ENCODE data around the gene GLP2R. TPM values are rescaled to one million over a fixed set of nuclear protein-coding genes. Genes with fewer than 3 reads are reported as not detected.
A peak's percentile ranks its signal among the peaks of the same experiment; 100 is the strongest.

The GLP2R gene
- total and polyA plus RNA-seq, 12 donors = 0.09 to 0.41 (median 0.19) TPM; not detected in 2

- H3K4me1 ChIP-seq = no peaks in the 10 kb centered on the region
- no peak for DNase-seq
- H3K4me3 ChIP-seq = no peak overlapping the region
- intact Hi-C loops (cut with DNase I) = no loop called here
- H3K9me3 ChIP-seq = no peaks in the 10 kb centered on the region
- no peak for ATAC-seq
- no peak for TF ChIP-seq CTCF (IDR thresholded peaks at IDR 0.05)
- no peak overlapping the region for H3K27ac ChIP-seq
- peaks cover 0 to 30% (median 0%) of the 10 kb centered on the region in 7 donors for H3K27me3 ChIP-seq
- WGBS, 2 donors = 49 to 55% methylated on average over 12 of the region's 12 CpGs
- H3K36me3 ChIP-seq = peaks cover 0 to 3% (median 0%) of the 10 kb centered on the region in 9 donors
Observed at GRCh38 chr17:9907883-9908648, 82.3 kb downstream of the GLP2R start.

GRCh38 chr17:9908649-9909042, 82.9 kb downstream of the GLP2R start:
- intact Hi-C loops (cut with DNase I) = no loop called here
- WGBS, 2 donors = 68 to 78% methylated on average over 7 of the region's 7 CpGs
- ATAC-seq (no peak), DNase-seq (no peak)
- Histone ChIP-seq H3K27me3 (peaks cover 0 to 30% (median 0%) of the 10 kb centered on the region in 7 donors), H3K4me3 (no peak overlapping the region), H3K36me3 (peaks cover 0 to 9% (median 0%) of the 10 kb centered on the region in 9 donors), H3K27ac (no peak overlapping the region), H3K9me3 (no peaks in the 10 kb centered on the region), H3K4me1 (no peaks in the 10 kb centered on the region)
- no peak for TF ChIP-seq CTCF (IDR thresholded peaks at IDR 0.05)

- H3K27me3 ChIP-seq = peaks cover 0 to 15% (median 0%) of the 10 kb centered on the region in 7 donors
- peaks cover 0 to 33% (median 0%) of the 10 kb centered on the region in 9 donors for H3K36me3 ChIP-seq
- ATAC-seq (peak in 2 of 8 donors; percentile 6 to 16), DNase-seq (no peak)
- no peak overlapping the region for H3K4me3 ChIP-seq
- intact Hi-C loops (cut with DNase I) = no loop called here
- no peak overlapping the region for H3K27ac ChIP-seq
- H3K9me3 ChIP-seq = no peaks in the 10 kb centered on the region
- no peak for TF ChIP-seq CTCF (IDR thresholded peaks at IDR 0.05)
- no peaks in the 10 kb centered on the region for H3K4me1 ChIP-seq
- whole genome bisulfite sequencing, 2 donors = 82 to 83% methylated on average over 12 of the region's 12 CpGs
Observed at GRCh38 chr17:9911089-9911488, 85.4 kb downstream of the GLP2R start.

GRCh38 chr17:9912121-9913099, 86.7 kb downstream of the GLP2R start:
- no peaks in the 10 kb centered on the region for H3K4me1 ChIP-seq
- no peak for ATAC-seq
- intact Hi-C loops (cut with DNase I) = no loop called here
- no peaks in the 10 kb centered on the region for H3K9me3 ChIP-seq
- DNase-seq = no peak
- H3K36me3 ChIP-seq = peaks cover 0 to 47% (median 13%) of the 10 kb centered on the region in 9 donors
- no peak for TF ChIP-seq CTCF (IDR thresholded peaks at IDR 0.05)
- peaks cover 0 to 3% (median 0%) of the 10 kb centered on the region in 7 donors for H3K27me3 ChIP-seq
- H3K27ac ChIP-seq = no peak overlapping the region
- no peak overlapping the region for H3K4me3 ChIP-seq
- 77 to 83% methylated on average over 18 of the region's 18 CpGs for WGBS, 2 donors

All from heart right ventricle (tissue), 16 donors.